CD8-positive, alpha-beta memory T cell (primary cell): ENCODE data around the gene RGL4. TPM values are rescaled to one million over a fixed set of nuclear protein-coding genes. Genes with fewer than 3 reads are reported as not detected.
A peak's percentile ranks its signal among the peaks of the same experiment; 100 is the strongest.
"Not testable (repeated sequence)": the region's sequence is repeated elsewhere in the genome, so short reads cannot be mapped to it uniquely, and the experiment has no call there.

Experiments
- CTCF ChIA-PET: fragments of 350-600 bp; sonication (Branson Sonifier 250); formaldehyde crosslinking; loops from one replicate; lab custom pipeline; 2021; ENCODE audit warnings: antibody characterized with exemption; lab: Charles Lee
- POLR2A ChIA-PET: fragments of 350-600 bp; sonication (Branson Sonifier 250); formaldehyde crosslinking; loops from one replicate; lab custom pipeline; 2021; ENCODE audit warnings: antibody characterized with exemption; lab: Charles Lee
- DNase-seq, 5 donors: peaks; one replicate each; pipeline versions ENCODE4 v3.0.0 to v3.0.0-alpha.2; 2020 to 2022; ENCODE audit warnings: mixed read lengths in 1 of 5
- H3K27ac ChIP-seq: one replicate; pipeline ENCODE4 v1.7.0; 2013; ENCODE audit warnings: low read depth, mild to moderate bottlenecking, low read length, moderate library complexity
- H3K27me3 ChIP-seq: 2 replicates; pipeline ENCODE4 v1.7.0; 2013; ENCODE audit warnings: low read length, mild to moderate bottlenecking; ENCODE audit not compliant: insufficient read depth, poor library complexity, severe bottlenecking
- H3K36me3 ChIP-seq: 2 replicates; pipeline ENCODE4 v1.7.0; 2013; ENCODE audit warnings: mild to moderate bottlenecking, low read length, moderate library complexity; ENCODE audit not compliant: insufficient read depth
- H3K4me1 ChIP-seq: 2 replicates; pipeline ENCODE4 v1.7.0; 2013; ENCODE audit warnings: mild to moderate bottlenecking, low read length, moderate library complexity; ENCODE audit not compliant: insufficient read depth
- H3K4me3 ChIP-seq: 2 replicates; pipeline ENCODE4 v1.7.0; 2013; ENCODE audit warnings: mild to moderate bottlenecking, low read length
- H3K9me3 ChIP-seq: 2 replicates; pipeline ENCODE4 v1.7.0; 2013; ENCODE audit warnings: mild to moderate bottlenecking, low read length
- H3K27ac Mint-ChIP-seq, 8 donors: one replicate each; pipeline ENCODE4 v1.8.0; 2020 to 2021; ENCODE audit warnings: mixed read lengths in 8 of 8, mild to moderate bottlenecking in 6 of 8, inconsistent platforms in 3 of 8, moderate library complexity in 3 of 8
- H3K27me3 Mint-ChIP-seq, 2 donors: one replicate each; pipeline ENCODE4 v1.8.0; 2020 to 2021; ENCODE audit warnings: mixed read lengths in 2 of 2, mild to moderate bottlenecking in 1 of 2, moderate library complexity in 1 of 2
- H3K36me3 Mint-ChIP-seq, 3 donors: one replicate each; pipeline ENCODE4 v1.8.0; 2020 to 2021; ENCODE audit warnings: mixed read lengths in 3 of 3, inconsistent platforms in 1 of 3, mild to moderate bottlenecking in 1 of 3
- H3K4me1 Mint-ChIP-seq, 3 donors: one replicate each; pipeline ENCODE4 v1.8.0; 2020 to 2021; ENCODE audit warnings: mixed read lengths in 3 of 3, inconsistent platforms in 1 of 3, mild to moderate bottlenecking in 1 of 3
- H3K4me3 Mint-ChIP-seq, 7 donors: one replicate each; pipeline ENCODE4 v1.8.0; 2020 to 2021; ENCODE audit warnings: mixed read lengths in 7 of 7, mild to moderate bottlenecking in 6 of 7, moderate library complexity in 4 of 7, inconsistent platforms in 2 of 7
- H3K9me3 Mint-ChIP-seq, 5 donors: one replicate each; pipeline ENCODE4 v1.8.0; 2020 to 2022; ENCODE audit warnings: mixed read lengths in 5 of 5, mild to moderate bottlenecking in 3 of 5, moderate library complexity in 2 of 5, inconsistent platforms in 1 of 5
- polyA plus RNA-seq: library from polyadenylated mRNA; unstranded; fragments of 300-500 nt; fragmentation: Illumina TruSeq; gene quantifications from one replicate; pipeline ENCODE4 v1.2.3, GENCODE V29; 2021
- total RNA-seq, 2 experiments: library from RNA; stranded (reverse); gene quantifications; one replicate each; pipeline ENCODE4 v1.2.3, GENCODE V29; 2021

RGL4 gene
- total and polyA plus RNA-seq, 3 experiments from 2014 or later: 3.2 to 58.4 (median 4.8) TPM

- Mint-ChIP-seq H3K27me3 (no peaks in the 10 kb centered on the region), H3K27ac (peak overlapping the region in 4 of 8 donors; percentile 36 to 75 (median 54)), H3K4me1 (peaks cover 13 to 21% (median 16%) of the 10 kb centered on the region in 3 donors), H3K9me3 (no peaks in the 10 kb centered on the region), H3K36me3 (peaks cover 0 to 28% (median 4%) of the 10 kb centered on the region in 3 donors), H3K4me3 (peak overlapping the region in 1 of 7 donors; percentile 63)
- H3K4me3 ChIP-seq: no peak overlapping the region
- H3K9me3 ChIP-seq: no peaks in the 10 kb centered on the region
- DNase-seq: no peak
- ChIA-PET POLR2A (no interaction called here), CTCF (no interaction called here)
- H3K36me3 ChIP-seq: no peaks in the 10 kb centered on the region
- H3K27me3 ChIP-seq: no peaks in the 10 kb centered on the region
- no peaks in the 10 kb centered on the region for H3K4me1 ChIP-seq
- no peak overlapping the region for H3K27ac ChIP-seq
These were observed 15.1 kb upstream of the RGL4 start for GRCh38 chr22:23675502-23676415.

- H3K27me3 ChIP-seq, H3K36me3 ChIP-seq, H3K27ac ChIP-seq, H3K4me3 Mint-ChIP-seq, H3K27me3 Mint-ChIP-seq, H3K4me3 ChIP-seq, H3K9me3 Mint-ChIP-seq, H3K9me3 ChIP-seq, CTCF ChIA-PET, H3K4me1 ChIP-seq, DNase-seq: not testable (repeated sequence)
- Mint-ChIP-seq H3K36me3 (peaks cover 2 to 39% (median 8%) of the 10 kb centered on the region in 3 donors), H3K4me1 (peaks cover 15 to 21% (median 16%) of the 10 kb centered on the region in 3 donors), H3K27ac (peak overlapping the region in 4 of 8 donors; percentile 42 to 87 (median 78))
- POLR2A ChIA-PET: interaction anchor here (0.5 kb wide), 1 partner anchor 56 kb away, joined by 3 read pairs; no protein-coding TSS in a partner anchor
These were observed 13.7 kb upstream of the RGL4 start for GRCh38 chr22:23676841-23677700.

- CTCF ChIA-PET: no interaction called here
These were observed 13.2 kb upstream of the RGL4 start for GRCh38 chr22:23677701-23677995.

GRCh38 chr22:23678133-23678532 is 12.7 kb upstream of the RGL4 start:
- Mint-ChIP-seq H3K4me3 (no peak overlapping the region), H3K27me3 (no peaks in the 10 kb centered on the region), H3K4me1 (peaks cover 15 to 23% (median 21%) of the 10 kb centered on the region in 3 donors), H3K27ac (peak overlapping the region in 2 of 8 donors; percentile 70 to 87), H3K36me3 (peaks cover 10 to 49% (median 13%) of the 10 kb centered on the region in 3 donors), H3K9me3 (no peaks in the 10 kb centered on the region)
- Histone ChIP-seq H3K4me1 (no peaks in the 10 kb centered on the region), H3K9me3 (no peaks in the 10 kb centered on the region), H3K27ac (no peak overlapping the region), H3K27me3 (no peaks in the 10 kb centered on the region), H3K36me3 (no peaks in the 10 kb centered on the region), H3K4me3 (no peak overlapping the region)
- POLR2A ChIA-PET: no interaction called here
- CTCF ChIA-PET: no interaction called here
- DNase-seq: no peak

More at GRCh38 chr22:23677701-23677995, 13.2 kb upstream of the RGL4 start:
- POLR2A ChIA-PET: interaction anchor here (0.5 kb wide), 1 partner anchor 55 kb away, joined by 3 read pairs; no protein-coding TSS in a partner anchor
- no peak overlapping the region for H3K27ac ChIP-seq
- Mint-ChIP-seq H3K27ac (peak overlapping the region in 4 of 8 donors; percentile 17 to 87 (median 64)), H3K9me3 (no peaks in the 10 kb centered on the region), H3K4me1 (peaks cover 15 to 21% (median 21%) of the 10 kb centered on the region in 3 donors), H3K36me3 (peaks cover 8 to 44% (median 12%) of the 10 kb centered on the region in 3 donors), H3K27me3 (no peaks in the 10 kb centered on the region), H3K4me3 (no peak overlapping the region)
- no peaks in the 10 kb centered on the region for H3K9me3 ChIP-seq
- DNase-seq: no peak
- no peaks in the 10 kb centered on the region for H3K36me3 ChIP-seq
- no peak overlapping the region for H3K4me3 ChIP-seq
- H3K4me1 ChIP-seq: no peaks in the 10 kb centered on the region
- H3K27me3 ChIP-seq: no peaks in the 10 kb centered on the region

GRCh38 chr22:23681026-23681809 is 9.6 kb upstream of the RGL4 start:
- ChIA-PET CTCF (no interaction called here), POLR2A (no interaction called here)
- Mint-ChIP-seq H3K27me3 (no peaks in the 10 kb centered on the region), H3K27ac (peak overlapping the region in 1 of 8 donors; percentile 48), H3K4me3 (no peak overlapping the region), H3K36me3 (peaks cover 10 to 55% (median 13%) of the 10 kb centered on the region in 3 donors), H3K4me1 (peaks cover 8 to 19% (median 15%) of the 10 kb centered on the region in 3 donors), H3K9me3 (no peaks in the 10 kb centered on the region)
- Histone ChIP-seq H3K27me3 (no peaks in the 10 kb centered on the region), H3K36me3 (no peaks in the 10 kb centered on the region), H3K9me3 (no peaks in the 10 kb centered on the region), H3K4me3 (no peak overlapping the region), H3K4me1 (no peaks in the 10 kb centered on the region), H3K27ac (no peak overlapping the region)
- no peak for DNase-seq

GRCh38 chr22:23682077-23682476 is 8.7 kb upstream of the RGL4 start:
- ChIA-PET POLR2A (no interaction called here), CTCF (no interaction called here)
- Mint-ChIP-seq H3K36me3 (peaks cover 10 to 55% (median 15%) of the 10 kb centered on the region in 3 donors), H3K9me3 (no peaks in the 10 kb centered on the region), H3K4me3 (no peak overlapping the region), H3K4me1 (peaks cover 3 to 15% (median 10%) of the 10 kb centered on the region in 3 donors), H3K27me3 (no peaks in the 10 kb centered on the region), H3K27ac (peak overlapping the region in 2 of 8 donors; percentile 30 to 63)
- Histone ChIP-seq H3K27me3 (no peaks in the 10 kb centered on the region), H3K4me1 (no peaks in the 10 kb centered on the region), H3K36me3 (no peaks in the 10 kb centered on the region), H3K27ac (no peak overlapping the region), H3K9me3 (no peaks in the 10 kb centered on the region), H3K4me3 (no peak overlapping the region)
- DNase-seq: no peak

- H3K36me3 ChIP-seq: no peaks in the 10 kb centered on the region
- Mint-ChIP-seq H3K27me3 (no peaks in the 10 kb centered on the region), H3K36me3 (peaks cover 10 to 49% (median 13%) of the 10 kb centered on the region in 3 donors), H3K4me1 (peaks cover 3 to 15% (median 4%) of the 10 kb centered on the region in 3 donors), H3K27ac (peak overlapping the region in 5 of 8 donors; percentile 29 to 79 (median 50)), H3K9me3 (no peaks in the 10 kb centered on the region), H3K4me3 (no peak overlapping the region)
- DNase-seq: no peak
- H3K27ac ChIP-seq: no peak overlapping the region
- POLR2A ChIA-PET: no interaction called here
- no peaks in the 10 kb centered on the region for H3K27me3 ChIP-seq
- no peaks in the 10 kb centered on the region for H3K9me3 ChIP-seq
- no peaks in the 10 kb centered on the region for H3K4me1 ChIP-seq
- CTCF ChIA-PET: no interaction called here
- no peak overlapping the region for H3K4me3 ChIP-seq
These were observed 7.9 kb upstream of the RGL4 start for GRCh38 chr22:23682827-23683355.
